ENCODE results near the gene FAM25G. TPM values are rescaled to one million over a fixed set of nuclear protein-coding genes. Genes with fewer than 3 reads are reported as not detected.
"Not testable (repeated sequence)": the region's sequence is repeated elsewhere in the genome, so short reads cannot be mapped to it uniquely, and the experiment has no call there.

The FAM25G gene
- total RNA-seq, result 10 to 100 TPM in 2 of 4 donors, not detected in 2; 10.0 to 30.8 TPM

DNA sequence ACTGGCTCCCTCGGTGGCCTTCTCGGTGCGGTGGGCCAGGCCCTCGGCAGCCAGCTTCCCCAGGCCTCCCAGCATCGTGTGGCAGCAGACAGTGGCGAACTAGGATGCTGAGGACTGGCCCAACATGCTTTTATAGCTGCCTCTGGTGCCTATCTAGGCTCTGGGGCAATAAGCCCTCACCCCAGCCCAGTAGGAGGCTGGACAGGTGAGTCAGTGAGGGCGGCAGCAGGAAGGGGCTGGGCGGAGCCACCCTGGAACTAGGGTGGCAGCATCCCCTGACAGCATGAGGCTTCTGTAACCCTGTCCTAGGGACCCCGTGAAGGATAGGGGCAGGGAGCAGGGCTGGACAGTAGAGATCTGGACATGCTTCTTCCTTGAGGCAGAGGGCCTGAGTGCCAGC, at the start of gene FAM25G:
Gene FAM25G (minus strand): TSS at position 101 of the 400 bp plus-strand sequence. CDS start 26 bp downstream, at position 75.
- DNase-seq, result not testable (repeated sequence)

GRCh38 chr10:47536430-47536829, 44.9 kb upstream of the FAM25G start:
- DNase-seq; H3K4me1 ChIP-seq; H3K9me3 ChIP-seq; intact Hi-C loops (cut with DNase I); H3K36me3 ChIP-seq; H3K27ac ChIP-seq; H3K27me3 ChIP-seq; H3K4me3 ChIP-seq: not testable (repeated sequence)
- 82 to 100% methylated on average over 1 to 2 of the region's 3 CpGs for WGBS, 2 donors

More for the DNA sequence above, at the start of gene FAM25G:
- H3K4me3 ChIP-seq; H3K4me1 ChIP-seq; H3K27me3 ChIP-seq; H3K9me3 ChIP-seq; intact Hi-C loops (cut with DNase I); H3K36me3 ChIP-seq: not testable (repeated sequence)
- peak within 1 kb of the TSS in 1 of 4 donors; percentile 50 for H3K27ac ChIP-seq
- WGBS, 2 donors, result no CpG with 5 or more reads among the region's 9 CpGs

DNA sequence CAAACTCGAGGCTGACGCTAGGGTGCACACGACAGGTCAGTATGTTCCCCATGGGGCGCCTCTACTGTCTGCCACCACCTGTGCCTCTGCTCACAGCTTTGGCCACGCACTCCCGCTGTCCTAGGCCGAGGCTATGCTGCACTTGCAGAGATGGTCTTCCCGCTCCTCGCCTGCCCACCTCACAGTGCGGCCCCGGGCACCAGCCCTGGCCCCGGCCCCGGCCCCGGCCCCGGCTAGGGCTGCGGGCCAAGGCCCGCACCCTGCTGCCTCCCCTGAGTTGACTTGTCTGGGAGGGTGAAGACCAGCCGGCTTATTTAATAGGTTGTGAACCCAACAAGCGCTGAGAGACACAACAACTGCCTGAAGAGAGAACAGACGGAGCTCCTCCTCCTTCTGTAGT, 32.0 kb upstream of the FAM25G start, which contains the start of gene AGAP9:
Gene AGAP9 (minus strand): TSS at position 164 of the 400 bp plus-strand sequence. CDS start 112 bp downstream, at position 52.
- H3K27ac ChIP-seq; H3K27me3 ChIP-seq; H3K4me3 ChIP-seq; H3K9me3 ChIP-seq; intact Hi-C loops (cut with DNase I); H3K4me1 ChIP-seq; DNase-seq; H3K36me3 ChIP-seq: not testable (repeated sequence)
- no CpG with 5 or more reads among the region's 20 CpGs for WGBS, 2 donors

DNA sequence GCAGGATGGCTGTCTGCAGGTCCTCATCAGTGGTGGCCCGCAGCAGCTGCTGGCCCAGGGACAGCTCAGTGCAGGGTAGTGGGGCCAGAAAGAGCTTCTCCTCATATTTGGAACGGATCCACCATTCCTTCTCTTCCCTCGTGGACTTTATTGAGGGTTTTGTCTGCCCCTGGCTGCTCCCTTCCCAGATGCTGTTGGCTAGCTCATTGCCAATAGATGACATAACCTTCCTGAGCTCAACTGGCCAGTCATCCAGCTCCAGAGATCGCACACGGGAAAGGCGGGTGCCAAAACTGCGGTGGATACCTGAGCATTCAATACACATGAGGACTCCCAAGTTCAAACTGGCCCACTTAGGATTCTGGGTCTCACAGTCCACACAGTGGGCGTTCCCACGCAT, 10.8 kb upstream of the FAM25G start:
- DNase-seq; H3K36me3 ChIP-seq; H3K27ac ChIP-seq; intact Hi-C loops (cut with DNase I); H3K4me1 ChIP-seq; H3K9me3 ChIP-seq; H3K27me3 ChIP-seq; H3K4me3 ChIP-seq: not testable (repeated sequence)
- WGBS, 2 donors, result no CpG with 5 or more reads among the region's 9 CpGs

DNA sequence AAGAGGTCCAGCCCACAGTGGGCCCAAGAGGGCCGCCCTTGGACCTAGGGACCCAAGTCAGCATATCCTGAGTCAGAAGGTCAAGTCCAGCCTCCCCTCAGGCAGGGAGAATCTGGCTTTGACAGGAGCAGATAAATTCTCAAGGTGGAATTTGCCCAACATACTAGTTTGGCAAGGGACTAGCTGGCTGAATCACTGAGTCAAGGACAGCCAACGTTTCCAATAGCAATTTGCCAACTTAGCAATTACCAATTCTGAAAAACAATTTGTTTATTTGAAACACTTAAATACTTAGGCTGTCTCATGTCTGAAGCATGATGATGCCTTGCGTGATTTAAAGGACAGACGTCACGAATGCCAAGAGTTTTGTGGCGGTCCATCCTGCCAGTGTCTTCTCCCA, 2.7 kb upstream of the FAM25G start:
- WGBS, 2 donors, result no CpG with 5 or more reads among the region's 6 CpGs
- intact Hi-C loops (cut with DNase I); H3K27ac ChIP-seq; H3K4me1 ChIP-seq; DNase-seq; H3K36me3 ChIP-seq; H3K4me3 ChIP-seq; H3K27me3 ChIP-seq; H3K9me3 ChIP-seq: not testable (repeated sequence)

DNA sequence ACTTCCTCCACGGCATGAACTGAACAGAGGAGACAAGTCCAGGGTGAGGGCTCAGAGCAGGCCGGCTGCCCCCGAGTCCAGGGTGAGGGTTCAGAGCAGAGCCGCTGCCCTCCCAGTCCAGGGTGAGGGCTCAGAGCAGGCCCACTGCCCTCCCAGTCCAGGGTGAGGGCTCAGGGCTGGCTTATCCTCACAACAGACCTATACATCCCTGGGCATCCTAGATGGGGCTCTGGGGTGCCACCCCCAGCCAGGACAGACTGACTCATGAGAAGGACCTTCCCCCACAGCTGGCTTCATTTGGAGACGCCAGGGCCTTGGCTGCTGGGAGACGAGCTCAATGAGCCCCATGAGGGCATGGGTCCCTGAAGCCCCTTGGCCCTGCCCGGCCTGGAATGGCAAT, 1.9 kb downstream of the FAM25G start:
- WGBS, 2 donors, result no CpG with 5 or more reads among the region's 7 CpGs

GRCh38 chr10:47485943-47486342, 5.6 kb downstream of the FAM25G start:
- H3K36me3 ChIP-seq; H3K9me3 ChIP-seq; H3K4me1 ChIP-seq; DNase-seq; H3K27ac ChIP-seq; H3K27me3 ChIP-seq; intact Hi-C loops (cut with DNase I); H3K4me3 ChIP-seq: not testable (repeated sequence)
- 50% methylated on average over 1 of the region's 4 CpGs; no CpG with 5 or more reads in 1 of the 2 donors for WGBS, 2 donors

More for the DNA sequence above, 1.9 kb downstream of the FAM25G start:
- H3K27me3 ChIP-seq; H3K4me1 ChIP-seq; intact Hi-C loops (cut with DNase I); H3K9me3 ChIP-seq; DNase-seq; H3K4me3 ChIP-seq; H3K36me3 ChIP-seq; H3K27ac ChIP-seq: not testable (repeated sequence)

- H3K27ac ChIP-seq; H3K4me3 ChIP-seq; intact Hi-C loops (cut with DNase I); DNase-seq; H3K27me3 ChIP-seq; H3K4me1 ChIP-seq; H3K9me3 ChIP-seq; H3K36me3 ChIP-seq: not testable (repeated sequence)
- WGBS, 2 donors, result 100% methylated on average over 1 of the region's 11 CpGs
Measured at GRCh38 chr10:47484786-47485185, 6.7 kb downstream of the FAM25G start.

- H3K27ac ChIP-seq, result peak within 1 kb of the TSS; percentile 75 to 83 (median 81)
- TF ChIP-seq POLR2A (IDR thresholded peaks at IDR 0.05), result peak in 2 of 4 donors; percentile 42 to 72
- WGBS, 2 donors, result 39 to 73% methylated on average over 2 to 3 of the region's 11 CpGs
Measured at GRCh38 chr10:47483923-47484322, 7.6 kb downstream of the FAM25G start, which contains the start of gene ANXA8. Gene ANXA8, minus strand, starts transcription at chr10:47484115. Its CDS starts 182 bp downstream, at chr10:47483933.

DNA sequence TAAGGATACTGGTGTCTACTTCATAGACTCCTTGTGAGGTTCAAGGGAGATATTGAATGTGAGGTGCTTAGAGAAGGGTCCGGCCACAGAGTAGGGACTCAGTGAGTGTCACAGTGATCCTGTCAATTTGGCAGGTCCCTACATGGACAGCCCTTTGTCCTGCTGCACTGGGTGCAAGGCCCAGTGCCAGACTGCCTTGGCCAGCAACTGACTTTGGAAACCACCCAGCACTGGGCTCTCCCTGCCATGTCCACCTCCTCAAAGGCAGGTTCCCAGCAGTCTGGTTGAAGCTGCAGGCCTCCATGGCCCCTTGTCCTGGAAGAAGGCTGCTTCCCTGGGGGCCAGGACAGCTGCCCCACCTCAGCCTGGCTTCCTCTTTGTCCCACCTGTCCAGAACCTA, 9.1 kb downstream of the FAM25G start:
- no CpG with 5 or more reads among the region's 1 CpG for WGBS, 2 donors
- DNase-seq; intact Hi-C loops (cut with DNase I); H3K27me3 ChIP-seq; H3K36me3 ChIP-seq; H3K9me3 ChIP-seq; H3K4me3 ChIP-seq; H3K4me1 ChIP-seq: not testable (repeated sequence)
- peak overlapping the region in 1 of 4 donors; percentile 77 for H3K27ac ChIP-seq

More at GRCh38 chr10:47483923-47484322, 7.6 kb downstream of the FAM25G start, which contains the start of gene ANXA8:
- DNase-seq; H3K27me3 ChIP-seq; H3K36me3 ChIP-seq; H3K4me1 ChIP-seq; intact Hi-C loops (cut with DNase I); H3K9me3 ChIP-seq: not testable (repeated sequence)
- H3K4me3 ChIP-seq, result peak within 1 kb of the TSS; percentile 22 to 53 (median 36)

DNA sequence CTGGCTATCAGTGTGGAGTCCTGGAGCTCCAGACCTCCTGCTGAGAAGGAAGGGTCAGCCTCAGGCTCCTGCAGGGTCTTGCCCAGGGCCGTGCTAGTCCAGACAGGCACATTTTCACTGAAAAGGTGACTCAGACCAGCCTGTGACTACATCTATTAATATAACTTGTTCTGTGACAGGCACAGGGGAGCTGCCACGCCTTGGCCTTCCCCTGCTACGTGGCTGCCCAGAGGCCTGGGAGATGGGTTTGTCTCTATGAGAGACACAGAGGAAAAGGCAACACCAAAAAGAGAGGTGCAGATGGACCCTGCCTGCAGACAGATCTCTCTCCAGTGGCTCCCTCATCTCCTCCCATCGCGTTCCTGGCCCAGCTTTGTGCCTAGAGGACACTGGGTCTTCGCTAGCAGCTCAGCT, 9.7 kb downstream of the FAM25G start:
- DNase-seq; H3K36me3 ChIP-seq; H3K27me3 ChIP-seq; H3K4me3 ChIP-seq; H3K9me3 ChIP-seq; H3K4me1 ChIP-seq; intact Hi-C loops (cut with DNase I): not testable (repeated sequence)
- WGBS, 2 donors, result no CpG with 5 or more reads among the region's 6 CpGs
- peak overlapping the region in 3 of 4 donors; percentile 63 to 77 (median 66) for H3K27ac ChIP-seq

- H3K4me3 ChIP-seq; intact Hi-C loops (cut with DNase I); H3K9me3 ChIP-seq; DNase-seq; H3K27me3 ChIP-seq; H3K36me3 ChIP-seq; H3K4me1 ChIP-seq: not testable (repeated sequence)
- WGBS, 2 donors, result no CpG with 5 or more reads among the region's 10 CpGs
- H3K27ac ChIP-seq, result peak overlapping the region in 2 of 4 donors; percentile 61 to 76
Measured at GRCh38 chr10:47481182-47481766, 10.2 kb downstream of the FAM25G start.

GRCh38 chr10:47480133-47480532, 11.4 kb downstream of the FAM25G start:
- H3K27me3 ChIP-seq; intact Hi-C loops (cut with DNase I); H3K36me3 ChIP-seq; H3K4me3 ChIP-seq; H3K4me1 ChIP-seq; DNase-seq; H3K27ac ChIP-seq; H3K9me3 ChIP-seq: not testable (repeated sequence)
- WGBS, 2 donors, result no CpG with 5 or more reads among the region's 3 CpGs
